ENCODE results near the gene AARS2.

The AARS2 gene

DNA sequence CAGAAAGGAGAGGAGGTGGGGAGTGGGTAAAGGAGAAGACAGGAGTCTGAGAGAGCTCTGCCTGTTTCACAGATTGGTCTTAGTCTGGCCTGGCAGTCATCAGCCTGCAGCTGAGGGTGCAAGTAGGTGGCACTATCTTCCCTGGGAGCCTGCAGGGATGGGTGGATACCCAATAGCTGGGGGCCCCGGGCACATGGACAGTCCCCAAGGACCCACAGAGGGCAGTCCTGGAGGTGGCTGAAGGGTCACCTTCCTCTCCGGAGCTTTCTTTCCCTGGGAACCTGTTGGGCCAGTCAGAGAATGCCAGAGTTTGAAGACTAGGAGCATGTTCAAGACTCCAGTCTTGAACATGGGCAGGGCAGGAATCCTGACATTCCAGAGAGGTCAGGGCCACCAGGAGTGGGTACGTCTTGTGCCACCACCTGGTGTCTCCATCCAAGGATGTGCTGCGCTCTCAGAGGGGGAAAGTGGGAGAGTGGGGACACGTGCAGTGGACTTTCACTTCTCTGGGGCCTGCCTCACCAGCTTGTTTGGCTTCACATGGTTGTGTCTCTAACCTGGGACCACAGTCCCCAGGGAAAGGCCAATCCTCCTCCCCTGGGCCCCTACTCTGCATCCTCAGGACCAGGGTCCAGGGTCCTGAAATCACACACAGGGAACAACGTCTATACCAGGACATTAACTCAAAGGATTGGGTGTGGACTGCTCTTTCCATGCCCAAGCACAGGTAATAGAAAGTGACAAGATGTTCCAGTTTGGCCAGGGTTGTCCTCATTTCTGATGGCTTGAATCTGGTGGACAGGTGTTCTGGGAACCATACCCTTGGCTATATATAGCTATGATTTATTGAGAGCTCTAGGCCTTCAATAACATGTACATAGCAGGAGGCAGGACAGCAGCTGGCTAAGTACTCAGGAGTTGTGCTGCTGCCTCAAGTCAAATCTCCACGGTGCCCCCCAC, 18.0 kb downstream of the AARS2 start:
- H3K9me3 Mint-ChIP-seq: no peaks in the 10 kb centered on the region
- DNase-seq (ENCODE audit: low spot score in 2 of 2): no peak

DNA sequence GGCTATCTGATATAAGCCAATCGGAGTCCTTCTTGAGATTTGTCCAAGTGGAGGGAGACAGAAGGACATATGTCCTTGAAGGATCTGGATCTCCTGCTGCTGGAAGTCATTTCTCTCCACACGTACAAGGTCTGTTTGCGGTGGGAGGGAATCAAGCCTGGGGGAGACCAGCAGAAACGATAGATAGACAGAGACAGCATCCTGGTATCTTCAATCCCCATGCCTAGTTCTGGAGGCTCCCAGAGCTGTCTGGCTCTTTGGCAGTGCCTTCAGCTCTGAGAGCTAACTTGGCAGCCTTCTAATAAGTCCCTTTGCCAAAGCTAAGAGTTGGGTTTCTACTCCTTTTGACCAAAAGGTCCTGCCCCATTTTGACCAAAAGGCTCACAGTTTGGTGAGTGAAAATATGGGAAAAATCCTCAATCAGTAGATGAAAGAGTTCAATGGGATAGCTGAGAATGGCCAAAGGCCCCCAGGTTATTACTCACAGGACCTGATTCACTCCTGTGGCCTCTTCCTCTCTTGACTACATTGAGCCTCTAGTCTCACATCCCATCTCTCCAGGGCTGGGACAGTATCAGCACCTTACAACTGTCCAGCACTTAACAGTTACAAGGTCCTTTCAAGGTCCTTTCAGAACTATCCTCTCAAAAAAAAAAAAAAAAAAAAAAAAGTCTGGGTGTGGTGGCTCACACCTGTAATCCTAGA, 20.3 kb downstream of the AARS2 start:
- H3K4me3 Mint-ChIP-seq: no peak overlapping the region
- DNase-seq (ENCODE audit: low spot score in 2 of 2): no peak
- H3K27me3 Mint-ChIP-seq: peaks cover 84% of the 10 kb centered on the region
- no peak overlapping the region for H3K27ac Mint-ChIP-seq (ENCODE audit: low read depth)
- H3K36me3 Mint-ChIP-seq (ENCODE audit: insufficient read depth): peaks cover 4% of the 10 kb centered on the region
- no peak for ATAC-seq (replicated peaks; ENCODE audit: extremely low read depth, poor library complexity, severe bottlenecking)
- no peaks in the 10 kb centered on the region for H3K9me3 Mint-ChIP-seq
- peaks cover 8% of the 10 kb centered on the region for H3K4me1 Mint-ChIP-seq

More for the DNA sequence above, 18.0 kb downstream of the AARS2 start:
- no peak overlapping the region for H3K4me3 Mint-ChIP-seq
- ATAC-seq (replicated peaks; ENCODE audit: extremely low read depth, poor library complexity, severe bottlenecking): no peak
- H3K4me1 Mint-ChIP-seq: peaks cover 8% of the 10 kb centered on the region
- peaks cover 4% of the 10 kb centered on the region for H3K36me3 Mint-ChIP-seq (ENCODE audit: insufficient read depth)
- H3K27ac Mint-ChIP-seq (ENCODE audit: low read depth): no peak overlapping the region
- H3K27me3 Mint-ChIP-seq: peaks cover 70% of the 10 kb centered on the region

DNA sequence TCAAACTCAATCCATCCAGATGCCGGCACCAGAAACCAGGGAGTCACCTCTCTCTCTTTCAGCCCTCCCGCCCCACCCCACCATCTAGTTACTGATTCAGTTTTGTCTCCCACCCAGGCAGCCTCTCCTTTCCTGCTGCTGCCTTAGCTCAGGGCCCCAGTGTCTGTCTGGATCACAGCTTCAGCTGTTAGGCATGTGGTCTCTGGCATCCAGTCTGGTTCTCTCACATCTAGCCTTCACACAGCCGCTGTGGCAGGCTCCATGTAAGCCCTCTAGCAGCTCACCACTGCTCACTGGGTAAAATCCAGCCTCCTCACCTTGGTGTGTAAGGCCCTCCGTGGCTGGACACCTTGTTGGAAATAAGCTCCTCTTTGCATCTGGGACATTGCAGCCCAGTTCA, 21.3 kb downstream of the AARS2 start:
- Mint-ChIP-seq H3K27ac (ENCODE audit: low read depth) (no peak overlapping the region), H3K9me3 (no peaks in the 10 kb centered on the region), H3K4me1 (peaks cover 6% of the 10 kb centered on the region), H3K4me3 (no peak overlapping the region), H3K36me3 (ENCODE audit: insufficient read depth) (peaks cover 4% of the 10 kb centered on the region), H3K27me3 (peaks cover 91% of the 10 kb centered on the region)
- DNase-seq (ENCODE audit: low spot score in 2 of 2) (no peak), ATAC-seq (replicated peaks; ENCODE audit: extremely low read depth, poor library complexity, severe bottlenecking) (peak; percentile 32)

DNA sequence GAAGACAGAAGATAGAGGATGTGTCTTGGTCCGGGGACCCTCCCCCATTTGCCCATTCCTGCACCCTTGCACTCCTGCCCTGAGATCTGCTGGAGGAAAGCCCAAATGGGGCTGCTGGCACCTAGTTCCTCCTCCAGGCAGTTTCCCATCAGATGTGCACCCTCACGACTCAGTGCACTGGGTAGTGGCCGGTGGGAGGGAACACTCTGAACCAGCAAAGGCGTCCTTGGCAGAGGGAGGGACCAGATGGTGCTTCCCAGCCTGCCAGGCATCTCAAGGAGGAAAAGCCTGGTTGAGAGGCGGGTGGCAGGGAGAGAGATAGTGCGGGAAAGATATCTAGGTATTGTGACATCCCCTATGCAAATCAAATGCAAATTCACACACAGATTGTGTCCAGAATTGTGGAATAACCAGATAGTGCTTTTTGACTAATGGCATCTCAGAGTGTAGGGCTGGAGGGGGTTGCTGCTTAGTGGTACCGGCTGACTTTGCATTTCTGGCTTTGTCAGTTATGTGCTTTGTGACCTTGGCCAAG, 23.4 kb downstream of the AARS2 start:
- no peak overlapping the region for H3K4me3 Mint-ChIP-seq
- no peaks in the 10 kb centered on the region for H3K4me1 Mint-ChIP-seq
- peaks cover 91% of the 10 kb centered on the region for H3K27me3 Mint-ChIP-seq
- DNase-seq (ENCODE audit: low spot score in 2 of 2) (no peak), ATAC-seq (replicated peaks; ENCODE audit: extremely low read depth, poor library complexity, severe bottlenecking) (no peak)
- H3K27ac Mint-ChIP-seq (ENCODE audit: low read depth): no peak overlapping the region
- peaks cover 2% of the 10 kb centered on the region for H3K36me3 Mint-ChIP-seq (ENCODE audit: insufficient read depth)
- no peaks in the 10 kb centered on the region for H3K9me3 Mint-ChIP-seq

DNA sequence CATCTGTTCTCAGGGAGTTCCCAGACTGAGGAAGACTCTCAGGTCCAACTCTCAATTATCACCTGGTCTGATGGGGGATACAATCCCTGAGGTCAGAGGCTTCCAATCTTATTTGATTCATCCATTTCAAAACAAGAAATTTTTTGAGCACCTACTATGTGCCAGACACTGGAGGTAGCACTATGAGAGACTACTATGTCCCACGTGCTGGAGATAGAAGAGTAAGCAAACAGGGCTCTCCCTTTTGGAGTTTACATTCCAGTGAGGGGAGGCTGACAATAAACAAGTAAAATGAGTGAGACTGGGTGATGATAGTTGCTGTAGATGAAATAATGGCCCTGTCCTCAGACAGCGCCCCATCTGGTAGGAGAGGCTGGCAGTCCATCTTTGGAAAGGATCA, 26.4 kb downstream of the AARS2 start:
- Mint-ChIP-seq H3K27ac (ENCODE audit: low read depth) (no peak overlapping the region), H3K4me3 (no peak overlapping the region)
- no peak for ATAC-seq (replicated peaks; ENCODE audit: extremely low read depth, poor library complexity, severe bottlenecking)

DNA sequence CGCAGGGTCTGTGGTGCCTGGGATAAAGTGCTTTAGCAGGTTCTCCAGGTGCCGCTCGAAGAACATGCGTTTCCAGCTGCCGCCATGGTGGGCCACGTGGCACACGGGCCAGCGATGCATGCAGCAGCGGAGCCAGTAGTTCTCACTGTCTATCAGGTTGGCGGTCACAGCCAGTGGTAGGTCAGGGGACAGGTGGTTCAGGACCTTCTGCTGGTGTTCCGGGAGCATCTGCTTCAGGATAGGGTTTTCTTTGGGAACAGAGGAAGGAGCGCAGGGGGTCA, 26.9 kb downstream of the AARS2 start:
- DNase-seq (ENCODE audit: low spot score in 2 of 2) (no peak), ATAC-seq (replicated peaks; ENCODE audit: extremely low read depth, poor library complexity, severe bottlenecking) (no peak)
- no peaks in the 10 kb centered on the region for H3K9me3 Mint-ChIP-seq
- H3K27me3 Mint-ChIP-seq: peaks cover 75% of the 10 kb centered on the region
- no peak overlapping the region for H3K27ac Mint-ChIP-seq (ENCODE audit: low read depth)
- H3K4me3 Mint-ChIP-seq: no peak overlapping the region
- H3K36me3 Mint-ChIP-seq (ENCODE audit: insufficient read depth): no peaks in the 10 kb centered on the region
- no peaks in the 10 kb centered on the region for H3K4me1 Mint-ChIP-seq

More for the DNA sequence above, 26.4 kb downstream of the AARS2 start:
- no peaks in the 10 kb centered on the region for H3K4me1 Mint-ChIP-seq
- DNase-seq (ENCODE audit: low spot score in 2 of 2): no peak
- no peaks in the 10 kb centered on the region for H3K9me3 Mint-ChIP-seq
- H3K36me3 Mint-ChIP-seq (ENCODE audit: insufficient read depth): no peaks in the 10 kb centered on the region
- H3K27me3 Mint-ChIP-seq: peaks cover 80% of the 10 kb centered on the region

DNA sequence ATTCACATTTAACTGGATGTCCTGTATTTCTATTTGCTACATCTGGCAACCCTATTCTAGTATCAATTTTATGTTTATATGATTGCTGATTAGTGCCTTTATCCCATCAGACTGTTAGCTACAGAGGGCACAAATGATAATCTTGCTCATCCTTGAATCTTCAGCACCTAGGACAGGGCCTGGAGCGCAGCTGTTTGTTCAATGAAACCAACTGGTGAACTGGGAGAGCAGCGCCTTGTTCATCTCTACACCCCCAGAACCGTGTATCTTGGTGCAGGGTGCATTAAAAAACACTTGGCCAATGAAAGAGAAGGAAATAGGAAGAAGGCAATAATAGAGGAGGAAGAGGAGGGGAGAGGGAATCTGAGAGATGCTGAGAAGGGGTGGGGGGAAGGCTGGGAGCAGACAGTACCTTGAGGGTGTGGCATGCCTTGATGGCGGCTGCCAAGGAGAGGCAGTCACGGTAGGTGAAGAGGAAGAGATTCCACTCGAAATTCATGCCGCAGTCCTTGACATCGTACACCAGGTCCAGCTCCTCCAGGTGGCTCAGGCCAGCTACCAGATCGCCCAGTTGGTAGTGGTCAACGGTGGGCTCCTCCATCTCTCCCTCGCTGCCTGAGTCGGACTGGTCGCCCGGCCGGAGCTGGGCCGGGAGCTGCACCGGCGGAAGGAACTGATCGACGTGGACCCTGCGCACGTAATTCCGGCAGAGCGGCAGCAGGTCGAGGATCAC, 27.4 kb downstream of the AARS2 start:
- H3K27ac Mint-ChIP-seq (ENCODE audit: low read depth): no peak overlapping the region
- H3K27me3 Mint-ChIP-seq: peaks cover 75% of the 10 kb centered on the region
- ATAC-seq (replicated peaks; ENCODE audit: extremely low read depth, poor library complexity, severe bottlenecking) (no peak), DNase-seq (ENCODE audit: low spot score in 2 of 2) (no peak)
- H3K4me3 Mint-ChIP-seq: no peak overlapping the region
- no peaks in the 10 kb centered on the region for H3K4me1 Mint-ChIP-seq
- H3K9me3 Mint-ChIP-seq: no peaks in the 10 kb centered on the region
- H3K36me3 Mint-ChIP-seq (ENCODE audit: insufficient read depth): peaks cover 1% of the 10 kb centered on the region

DNA sequence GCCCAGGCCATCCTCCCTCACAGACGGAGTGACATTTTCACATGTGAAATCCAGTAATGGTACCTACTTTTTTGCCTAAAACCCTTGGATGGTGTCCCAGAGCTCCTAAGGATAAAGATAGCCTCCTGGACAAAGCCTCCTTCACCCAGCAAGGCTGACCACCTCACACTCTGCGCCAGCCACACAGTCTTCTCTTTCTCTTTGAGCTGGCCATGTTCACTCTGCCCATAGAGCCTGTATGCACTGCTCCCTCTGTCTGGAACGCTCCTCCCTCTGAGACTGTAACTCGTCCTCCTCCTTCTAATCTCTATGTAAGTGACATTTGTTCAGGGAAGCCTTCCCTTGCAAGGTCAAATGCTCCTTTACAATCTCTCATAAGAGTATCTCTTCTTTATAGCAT, 28.3 kb downstream of the AARS2 start:
- Mint-ChIP-seq H3K27ac (ENCODE audit: low read depth) (no peak overlapping the region), H3K36me3 (ENCODE audit: insufficient read depth) (peaks cover 3% of the 10 kb centered on the region), H3K4me3 (no peak overlapping the region), H3K27me3 (peaks cover 72% of the 10 kb centered on the region), H3K9me3 (no peaks in the 10 kb centered on the region), H3K4me1 (no peaks in the 10 kb centered on the region)
- ATAC-seq (replicated peaks; ENCODE audit: extremely low read depth, poor library complexity, severe bottlenecking) (no peak), DNase-seq (ENCODE audit: low spot score in 2 of 2) (no peak)

DNA sequence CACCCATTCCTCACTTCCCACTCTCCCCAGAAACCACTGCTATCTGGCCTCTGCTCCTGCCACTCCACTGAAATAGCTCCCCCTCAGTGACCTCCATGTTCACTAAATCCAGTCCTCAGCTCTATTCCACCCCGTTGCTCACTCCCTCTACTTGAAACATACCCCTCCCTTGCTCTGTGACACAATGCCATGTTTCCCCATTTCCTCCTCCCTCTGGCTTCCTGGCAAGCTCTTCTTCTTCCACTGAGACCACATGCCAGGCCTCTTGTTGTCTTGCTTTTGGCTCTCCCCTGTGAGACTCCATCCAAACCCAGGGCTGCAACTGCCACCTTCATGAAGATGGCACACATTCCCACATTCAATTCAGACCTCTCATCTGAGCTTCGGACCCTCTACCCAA, 29.0 kb downstream of the AARS2 start:
- ATAC-seq (replicated peaks; ENCODE audit: extremely low read depth, poor library complexity, severe bottlenecking) (no peak), DNase-seq (ENCODE audit: low spot score in 2 of 2) (no peak)
- Mint-ChIP-seq H3K4me1 (no peaks in the 10 kb centered on the region), H3K4me3 (no peak overlapping the region), H3K27ac (ENCODE audit: low read depth) (no peak overlapping the region), H3K27me3 (peaks cover 72% of the 10 kb centered on the region), H3K9me3 (no peaks in the 10 kb centered on the region), H3K36me3 (ENCODE audit: insufficient read depth) (peaks cover 3% of the 10 kb centered on the region)

DNA sequence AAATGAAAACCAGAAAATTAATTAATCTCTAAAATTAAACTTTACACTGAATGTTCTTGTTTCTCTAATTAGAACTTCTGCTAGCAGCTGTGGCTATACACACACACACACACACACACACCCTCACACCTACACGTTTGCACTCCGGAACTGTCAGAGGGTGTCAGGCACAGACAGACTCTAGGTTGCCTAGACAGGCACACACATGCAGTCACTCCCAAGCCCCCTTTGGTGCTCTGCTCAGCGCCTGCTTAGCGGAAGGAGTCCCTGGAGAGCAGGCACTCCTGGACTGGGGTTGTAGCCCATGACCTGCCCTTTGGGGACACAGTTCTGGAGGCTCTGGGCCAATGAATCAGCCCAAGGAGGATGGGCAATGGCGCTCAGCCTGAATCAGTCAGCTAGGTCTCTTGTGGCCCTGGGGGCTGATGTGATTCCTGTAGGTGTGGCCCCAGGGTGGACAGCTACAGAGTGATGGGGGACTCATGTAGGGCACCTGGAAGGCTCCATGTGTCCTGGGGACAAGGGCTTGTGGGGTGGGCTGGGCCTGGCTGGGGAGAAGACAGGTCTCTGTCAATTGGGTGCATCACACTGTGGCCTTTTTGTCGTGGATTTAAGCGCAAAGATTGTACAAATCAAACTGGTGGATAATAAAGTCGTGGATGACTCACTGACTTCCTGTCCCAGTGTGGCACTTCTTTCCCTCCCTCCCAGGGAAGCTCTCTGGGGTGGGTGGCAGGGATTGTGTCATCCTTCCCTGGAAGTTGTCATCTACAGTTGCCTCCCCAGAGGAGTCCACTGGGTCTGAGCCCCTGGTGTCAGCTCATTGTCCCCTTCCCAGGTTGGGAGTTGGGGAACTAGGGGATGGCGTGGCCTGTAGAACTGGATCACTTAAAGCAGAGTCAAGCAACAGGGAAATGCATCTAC, 34.1 kb downstream of the AARS2 start:
- ATAC-seq (replicated peaks; ENCODE audit: extremely low read depth, poor library complexity, severe bottlenecking) (no peak), DNase-seq (ENCODE audit: low spot score in 2 of 2) (no peak)
- H3K4me3 Mint-ChIP-seq: no peak overlapping the region
- no peaks in the 10 kb centered on the region for H3K9me3 Mint-ChIP-seq
- H3K27me3 Mint-ChIP-seq: peaks cover 66% of the 10 kb centered on the region
- peaks cover 5% of the 10 kb centered on the region for H3K36me3 Mint-ChIP-seq (ENCODE audit: insufficient read depth)
- H3K4me1 Mint-ChIP-seq: no peaks in the 10 kb centered on the region
- H3K27ac Mint-ChIP-seq (ENCODE audit: low read depth): no peak overlapping the region

DNA sequence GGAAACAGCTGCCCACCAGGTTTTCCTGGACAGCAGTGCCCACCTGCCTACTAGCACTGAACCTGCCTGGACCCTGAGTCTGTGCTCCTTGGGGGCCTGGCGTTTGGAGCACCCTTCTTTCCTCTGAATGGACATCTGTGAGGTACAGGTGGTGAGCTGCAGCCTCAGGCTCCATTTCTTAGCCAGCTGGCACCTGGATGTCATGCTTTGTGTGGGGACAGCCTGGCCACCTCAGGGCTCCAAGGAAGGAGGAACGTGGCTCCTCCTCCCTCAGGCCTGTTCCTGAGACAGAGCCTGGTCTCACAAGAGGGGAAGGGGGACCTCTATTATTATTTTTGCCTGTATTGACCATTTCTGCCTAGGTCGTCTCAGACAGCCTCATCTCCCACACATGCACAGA, 34.8 kb downstream of the AARS2 start:
- H3K4me3 Mint-ChIP-seq: no peak overlapping the region
- ATAC-seq (replicated peaks; ENCODE audit: extremely low read depth, poor library complexity, severe bottlenecking) (no peak), DNase-seq (ENCODE audit: low spot score in 2 of 2) (no peak)
- no peaks in the 10 kb centered on the region for H3K4me1 Mint-ChIP-seq
- no peak overlapping the region for H3K27ac Mint-ChIP-seq (ENCODE audit: low read depth)
- no peaks in the 10 kb centered on the region for H3K9me3 Mint-ChIP-seq
- H3K27me3 Mint-ChIP-seq: peaks cover 66% of the 10 kb centered on the region
- peaks cover 5% of the 10 kb centered on the region for H3K36me3 Mint-ChIP-seq (ENCODE audit: insufficient read depth)

DNA sequence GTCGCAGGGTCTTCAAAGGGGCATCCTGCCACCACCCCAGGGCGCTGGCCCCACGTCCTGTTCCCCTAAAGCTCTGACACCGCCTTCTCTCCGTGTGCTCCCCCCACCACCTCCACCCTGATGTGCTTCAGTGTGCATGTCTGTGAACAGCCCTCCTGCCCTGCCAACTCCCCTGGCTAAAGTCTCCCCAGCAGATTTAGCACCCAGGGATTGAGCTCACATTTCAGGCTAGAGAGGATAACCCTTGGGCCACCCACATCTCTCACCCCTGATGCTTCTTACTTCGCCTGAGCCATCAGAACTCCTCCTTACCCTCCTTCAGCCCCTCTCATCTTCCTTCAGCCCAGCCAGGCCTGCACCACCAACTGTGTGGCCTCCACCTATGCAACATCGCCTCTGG, 35.4 kb downstream of the AARS2 start:
- Mint-ChIP-seq H3K4me1 (no peaks in the 10 kb centered on the region), H3K36me3 (ENCODE audit: insufficient read depth) (peaks cover 5% of the 10 kb centered on the region), H3K27ac (ENCODE audit: low read depth) (no peak overlapping the region), H3K4me3 (no peak overlapping the region), H3K9me3 (no peaks in the 10 kb centered on the region), H3K27me3 (peaks cover 66% of the 10 kb centered on the region)
- DNase-seq (ENCODE audit: low spot score in 2 of 2): no peak
- ATAC-seq (replicated peaks; ENCODE audit: extremely low read depth, poor library complexity, severe bottlenecking): no peak

Data from central memory CD8-positive, alpha-beta T cell (primary cell).